ENCODE results near the gene ANP32D.

GRCh38 chr12:48472259-48472658 lies at the start of gene ANP32D:
- TF ChIP-seq CTCF (IDR thresholded peaks at IDR 0.05) (no peak), POLR2AphosphoS5 (IDR thresholded peaks at IDR 0.05) (no peak)
